HepG2 (cell line): ENCODE measurements around the gene PFN1. TPM values are rescaled to one million over a fixed set of nuclear protein-coding genes. Genes with fewer than 3 reads are reported as not detected.

Experiments
- FOXK1 ChIP-seq: sonication (generic); formaldehyde crosslinking; IDR thresholded peaks from 2 replicates; pipeline ENCODE4 v1.4.0; 2020; ENCODE audit warnings: low read depth, missing genetic modification reagents, borderline replicate concordance
- HMG20B ChIP-seq: conservative IDR thresholded peaks from 2 replicates; pipeline ENCODE4 v1.6.1; 2016; ENCODE audit warnings: missing genetic modification reagents, missing compliant biosample characterization
- HNRNPH1 ChIP-seq: fragments of 200-400 bp; formaldehyde crosslinking; optimal IDR thresholded peaks from 2 replicates; pipeline ENCODE3; 2017; ENCODE audit warnings: mild to moderate bottlenecking, low read depth, low read length
- ISL2 ChIP-seq: sonication (generic); formaldehyde crosslinking; IDR thresholded peaks from 2 replicates; pipeline ENCODE4 v1.5.0; 2020; ENCODE audit warnings: missing genetic modification reagents
- LCORL ChIP-seq, 2 experiments: fragments of 450-650 bp in 1 of 2; sonication (generic) in 1 of 2; formaldehyde crosslinking in 1 of 2; IDR thresholded peaks; 2 replicates each; pipeline versions ENCODE4 v1.5.0 to v1.6.1; 2017 to 2020; ENCODE audit warnings: antibody characterized with exemption in 1 of 2, missing genetic modification reagents in 1 of 2
- MAZ ChIP-seq, 2 experiments: sonication (generic) in 1 of 2; formaldehyde crosslinking in 1 of 2; IDR thresholded peaks; 2 replicates each; pipeline versions ENCODE4 v1.5.0 to v1.6.1; 2012 to 2020; ENCODE audit warnings: low read depth in 2 of 2, mild to moderate bottlenecking in 2 of 2, borderline replicate concordance in 1 of 2, improper control_type of control experiment in 1 of 2, low read length in 1 of 2, missing genetic modification reagents in 1 of 2, moderate library complexity in 1 of 2
- MED13 ChIP-seq: sonication (generic); formaldehyde crosslinking; IDR thresholded peaks from 2 replicates; pipeline ENCODE4 v1.5.0; 2020; ENCODE audit warnings: missing genetic modification reagents
- MEIS1 ChIP-seq: sonication (generic); formaldehyde crosslinking; IDR thresholded peaks from 2 replicates; pipeline ENCODE4 v1.9.0; 2021; ENCODE audit warnings: mild to moderate bottlenecking, missing genetic modification reagents, moderate library complexity, borderline replicate concordance
- PHB2 ChIP-seq: fragments of 450-650 bp; IDR thresholded peaks from 2 replicates; pipeline ENCODE4 v1.6.1; 2018; ENCODE audit not compliant: partially characterized antibody
- POLR2A ChIP-seq, 2 experiments: IDR thresholded peaks; 2 replicates each; pipeline ENCODE4 v1.6.1; 2011; ENCODE audit warnings: low read depth in 2 of 2, low read length in 2 of 2, mild to moderate bottlenecking in 1 of 2, moderate library complexity in 1 of 2; ENCODE audit not compliant: insufficient read depth in 1 of 2
- RBFOX2 ChIP-seq: fragments of 200-400 bp; formaldehyde crosslinking; IDR thresholded peaks from 2 replicates; pipeline ENCODE4 v1.6.1; 2017; ENCODE audit warnings: low read depth, mild to moderate bottlenecking, low read length
- TRIM24 ChIP-seq: sonication (generic); formaldehyde crosslinking; IDR thresholded peaks from 2 replicates; pipeline ENCODE4 v1.8.0; 2022; ENCODE audit warnings: mild to moderate bottlenecking, missing genetic modification reagents
- ZNF160 ChIP-seq: sonication (generic); formaldehyde crosslinking; IDR thresholded peaks from 2 replicates; pipeline ENCODE4 v1.8.0; 2022; ENCODE audit warnings: mild to moderate bottlenecking, inconsistent platforms, missing genetic modification reagents
- ZNF484 ChIP-seq: sonication (generic); formaldehyde crosslinking; IDR thresholded peaks from 2 replicates; pipeline ENCODE4 v1.5.1; 2020; ENCODE audit warnings: mild to moderate bottlenecking, low read depth, missing genetic modification reagents, borderline replicate concordance
- ZNF761 ChIP-seq: sonication (generic); formaldehyde crosslinking; conservative IDR thresholded peaks from 2 replicates; pipeline ENCODE4 v1.4.0; 2020; ENCODE audit warnings: mild to moderate bottlenecking, missing genetic modification reagents
- polyA plus RNA-seq, 8 experiments: library from polyadenylated mRNA; depleted of rRNA in 3 of 8; stranded (reverse) in 7 of 8; unstranded in 1 of 8; fragments of >200 nt; fragmentation: Illumina TruSeq in 4 of 8; extraction: Trizol in 4 of 8; gene quantifications; 2 replicates each; pipeline versions ENCODE4 v1.2.1 to v1.2.3, GENCODE V29; 2011 to 2016; ENCODE audit warnings: low read depth in 4 of 8, missing spikeins in 1 of 8, mixed read lengths in 1 of 8; ENCODE audit not compliant: insufficient read depth in 1 of 8
- total RNA-seq, 5 experiments: library from RNA; depleted of rRNA; stranded (reverse); fragments of >200 nt; fragmentation: Illumina TruSeq; extraction: Trizol; gene quantifications; 2 replicates each; pipeline ENCODE4 v1.2.3, GENCODE V29; 2016; ENCODE audit warnings: low read depth in 1 of 5
- TF ChIP-seq, protein P1 (sequence below): IDR thresholded peaks from 2 replicates; pipeline ENCODE4 v1.6.1; 2016; ENCODE audit warnings: missing compliant biosample characterization, missing genetic modification reagents, borderline replicate concordance
- TF ChIP-seq, protein P2 (sequence below): IDR thresholded peaks from 2 replicates; pipeline ENCODE4 v1.6.1; 2016; ENCODE audit warnings: missing biosample characterization, missing genetic modification reagents, low read depth
- TF ChIP-seq, protein P3 (sequence below): sonication (generic); formaldehyde crosslinking; IDR thresholded peaks from 2 replicates; pipeline ENCODE4 v1.9.0; 2022; ENCODE audit warnings: missing genetic modification reagents, mild to moderate bottlenecking, borderline replicate concordance
- TF ChIP-seq, protein P4 (sequence below): sonication (generic); formaldehyde crosslinking; IDR thresholded peaks from 2 replicates; pipeline ENCODE4 v1.5.1; 2020; ENCODE audit warnings: mild to moderate bottlenecking, missing genetic modification reagents
- TF ChIP-seq, protein P5 (sequence below): sonication (generic); formaldehyde crosslinking; IDR thresholded peaks from 2 replicates; pipeline ENCODE4 v1.5.0; 2020; ENCODE audit warnings: missing genetic modification reagents, mild to moderate bottlenecking, borderline replicate concordance

The PFN1 gene
- total and polyA plus RNA-seq, 2 of the 13 experiments (the other 11 are each of a cell fraction or from before 2014, with no cell fraction given) = 494 to 613 TPM

DNA sequence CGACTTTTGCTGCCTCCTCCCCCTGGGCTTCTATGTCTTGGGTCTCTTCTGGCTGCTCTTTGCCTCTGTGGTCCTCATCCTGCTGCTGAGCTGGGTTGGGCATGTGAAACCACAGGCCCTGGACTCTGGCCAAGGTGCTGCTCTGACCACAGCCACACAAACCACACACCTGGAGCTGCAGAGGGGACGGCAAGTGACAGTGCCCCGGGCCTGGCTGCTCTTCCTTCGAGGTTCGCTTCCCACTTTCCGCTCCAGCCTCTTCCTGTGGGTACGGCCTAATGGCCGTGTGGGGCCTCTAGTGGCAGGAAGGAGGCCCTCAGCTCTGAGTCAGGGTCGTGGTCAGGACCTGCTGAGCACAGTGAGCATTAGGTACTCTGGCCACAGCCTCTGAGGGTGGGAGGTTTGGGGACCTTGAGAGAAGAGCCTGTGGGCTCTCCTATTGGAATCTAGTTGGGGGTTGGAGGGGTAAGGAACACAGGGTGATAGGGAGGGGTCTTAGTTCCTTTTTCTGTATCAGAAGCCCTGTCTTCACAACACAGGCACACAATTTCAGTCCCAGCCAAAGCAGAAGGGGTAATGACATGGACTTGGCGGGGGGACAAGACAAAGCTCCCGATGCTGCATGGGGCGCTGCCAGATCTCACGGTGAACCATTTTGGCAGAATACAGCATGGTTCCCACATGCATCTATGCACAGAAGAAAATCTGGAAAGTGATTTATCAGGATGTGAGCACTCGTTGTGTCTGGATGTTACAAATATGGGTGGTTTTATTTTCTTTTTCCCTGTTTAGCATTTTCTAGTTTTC is 14.0 kb downstream of the PFN1 start (continued):
- no peak for TF ChIP-seq MEIS1 (CRISPR knock-in tag)
- TF ChIP-seq POLR2A (IDR thresholded peaks at IDR 0.05; ENCODE audit: insufficient read depth in 1 of 2, low read depth in 2 of 2, low read length in 2 of 2) = peak in 1 of 2 experiments; percentile 64; a peak in 2 of 4 replicates
- TF ChIP-seq, protein P1, sequence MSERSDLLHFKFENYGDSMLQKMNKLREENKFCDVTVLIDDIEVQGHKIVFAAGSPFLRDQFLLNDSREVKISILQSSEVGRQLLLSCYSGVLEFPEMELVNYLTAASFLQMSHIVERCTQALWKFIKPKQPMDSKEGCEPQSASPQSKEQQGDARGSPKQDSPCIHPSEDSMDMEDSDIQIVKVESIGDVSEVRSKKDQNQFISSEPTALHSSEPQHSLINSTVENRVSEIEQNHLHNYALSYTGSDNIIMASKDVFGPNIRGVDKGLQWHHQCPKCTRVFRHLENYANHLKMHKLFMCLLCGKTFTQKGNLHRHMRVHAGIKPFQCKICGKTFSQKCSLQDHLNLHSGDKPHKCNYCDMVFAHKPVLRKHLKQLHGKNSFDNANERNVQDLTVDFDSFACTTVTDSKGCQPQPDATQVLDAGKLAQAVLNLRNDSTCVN (CRISPR knock-in tag) = no peak
- TF ChIP-seq RBFOX2 = no peak
- no peak for TF ChIP-seq HMG20B (CRISPR knock-in tag)
- no peak for TF ChIP-seq MAZ (IDR thresholded peaks at IDR 0.05; ENCODE audit: borderline replicate concordance, low read depth, low read length)
- TF ChIP-seq MAZ (CRISPR knock-in tag; IDR thresholded peaks at IDR 0.05; ENCODE audit: low read depth) = no peak
- TF ChIP-seq, protein P2, sequence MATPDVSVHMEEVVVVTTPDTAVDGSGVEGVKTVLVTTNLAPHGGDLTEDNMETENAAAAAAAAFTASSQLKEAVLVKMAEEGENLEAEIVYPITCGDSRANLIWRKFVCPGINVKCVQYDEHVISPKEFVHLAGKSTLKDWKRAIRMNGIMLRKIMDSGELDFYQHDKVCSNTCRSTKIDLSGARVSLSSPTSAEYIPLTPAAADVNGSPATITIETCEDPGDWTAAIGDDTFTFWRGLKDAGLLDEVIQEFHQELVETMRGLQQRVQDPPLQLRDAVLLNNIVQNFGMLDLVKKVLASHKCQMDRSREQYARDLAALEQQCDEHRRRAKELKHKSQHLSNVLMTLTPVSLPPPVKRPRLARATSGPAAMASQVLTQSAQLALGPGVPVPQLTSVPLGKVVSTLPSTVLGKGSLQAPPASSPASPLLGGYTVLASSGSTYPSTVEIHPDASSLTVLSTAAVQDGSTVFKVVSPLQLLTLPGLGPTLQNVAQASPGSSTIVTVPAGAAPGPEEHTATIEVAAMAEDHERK (CRISPR knock-in tag) = no peak
- no peak for TF ChIP-seq PHB2
- TF ChIP-seq, protein P3, sequence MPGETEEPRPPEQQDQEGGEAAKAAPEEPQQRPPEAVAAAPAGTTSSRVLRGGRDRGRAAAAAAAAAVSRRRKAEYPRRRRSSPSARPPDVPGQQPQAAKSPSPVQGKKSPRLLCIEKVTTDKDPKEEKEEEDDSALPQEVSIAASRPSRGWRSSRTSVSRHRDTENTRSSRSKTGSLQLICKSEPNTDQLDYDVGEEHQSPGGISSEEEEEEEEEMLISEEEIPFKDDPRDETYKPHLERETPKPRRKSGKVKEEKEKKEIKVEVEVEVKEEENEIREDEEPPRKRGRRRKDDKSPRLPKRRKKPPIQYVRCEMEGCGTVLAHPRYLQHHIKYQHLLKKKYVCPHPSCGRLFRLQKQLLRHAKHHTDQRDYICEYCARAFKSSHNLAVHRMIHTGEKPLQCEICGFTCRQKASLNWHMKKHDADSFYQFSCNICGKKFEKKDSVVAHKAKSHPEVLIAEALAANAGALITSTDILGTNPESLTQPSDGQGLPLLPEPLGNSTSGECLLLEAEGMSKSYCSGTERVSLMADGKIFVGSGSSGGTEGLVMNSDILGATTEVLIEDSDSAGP (CRISPR knock-in tag) = peak; percentile 80; the same call in 1 of the 2 replicates
- TF ChIP-seq, protein P4, sequence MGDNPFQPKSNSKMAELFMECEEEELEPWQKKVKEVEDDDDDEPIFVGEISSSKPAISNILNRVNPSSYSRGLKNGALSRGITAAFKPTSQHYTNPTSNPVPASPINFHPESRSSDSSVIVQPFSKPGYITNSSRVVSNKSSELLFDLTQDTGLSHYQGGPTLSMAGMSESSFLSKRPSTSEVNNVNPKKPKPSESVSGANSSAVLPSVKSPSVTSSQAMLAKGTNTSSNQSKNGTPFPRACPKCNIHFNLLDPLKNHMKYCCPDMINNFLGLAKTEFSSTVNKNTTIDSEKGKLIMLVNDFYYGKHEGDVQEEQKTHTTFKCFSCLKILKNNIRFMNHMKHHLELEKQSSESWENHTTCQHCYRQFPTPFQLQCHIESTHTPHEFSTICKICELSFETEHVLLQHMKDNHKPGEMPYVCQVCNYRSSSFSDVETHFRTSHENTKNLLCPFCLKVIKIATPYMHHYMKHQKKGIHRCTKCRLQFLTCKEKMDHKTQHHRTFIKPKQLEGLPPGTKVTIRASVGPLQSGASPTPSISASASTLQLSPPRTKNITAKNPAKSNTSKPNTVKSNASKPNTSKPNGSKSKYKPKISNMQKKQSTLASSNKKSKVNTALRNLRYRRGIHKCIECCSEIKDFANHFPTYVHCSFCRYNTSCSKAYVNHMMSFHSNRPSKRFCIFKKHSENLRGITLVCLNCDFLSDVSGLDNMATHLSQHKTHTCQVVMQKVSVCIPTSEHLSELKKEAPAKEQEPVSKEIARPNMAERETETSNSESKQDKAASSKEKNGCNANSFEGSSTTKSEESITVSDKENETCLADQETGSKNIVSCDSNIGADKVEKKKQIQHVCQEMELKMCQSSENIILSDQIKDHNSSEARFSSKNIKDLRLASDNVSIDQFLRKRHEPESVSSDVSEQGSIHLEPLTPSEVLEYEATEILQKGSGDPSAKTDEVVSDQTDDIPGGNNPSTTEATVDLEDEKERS (CRISPR knock-in tag) = no peak
- TF ChIP-seq TRIM24 (CRISPR knock-in tag) = no peak
- no peak for TF ChIP-seq ISL2
- TF ChIP-seq ZNF484 (CRISPR knock-in tag) = no peak
- TF ChIP-seq MED13 = no peak
- TF ChIP-seq LCORL (IDR thresholded peaks at IDR 0.05) = no peak
- no peak for TF ChIP-seq LCORL (CRISPR knock-in tag; IDR thresholded peaks at IDR 0.05)
- TF ChIP-seq, protein P5, sequence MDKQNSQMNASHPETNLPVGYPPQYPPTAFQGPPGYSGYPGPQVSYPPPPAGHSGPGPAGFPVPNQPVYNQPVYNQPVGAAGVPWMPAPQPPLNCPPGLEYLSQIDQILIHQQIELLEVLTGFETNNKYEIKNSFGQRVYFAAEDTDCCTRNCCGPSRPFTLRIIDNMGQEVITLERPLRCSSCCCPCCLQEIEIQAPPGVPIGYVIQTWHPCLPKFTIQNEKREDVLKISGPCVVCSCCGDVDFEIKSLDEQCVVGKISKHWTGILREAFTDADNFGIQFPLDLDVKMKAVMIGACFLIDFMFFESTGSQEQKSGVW (CRISPR knock-in tag) = no peak
- no peak for TF ChIP-seq HNRNPH1
- TF ChIP-seq FOXK1 (CRISPR knock-in tag) = no peak
- TF ChIP-seq ZNF160 (CRISPR knock-in tag) = no peak
- TF ChIP-seq ZNF761 (CRISPR knock-in tag) = no peak
